Adrenal gland (tissue), 12 donors: ENCODE results near the gene BCOR. TPM values are rescaled to one million over a fixed set of nuclear protein-coding genes. Genes with fewer than 3 reads are reported as not detected.

ENCODE experiments used
- DNase-seq, 7 donors: peaks; one replicate each; pipeline ENCODE4 v3.0.0-alpha.2; 2019 to 2020
- H3K27ac ChIP-seq, 5 donors: fragments of 200-600 bp; sonication (generic) in 4 of 5; 1 replicate in 3 of 5; 2 replicates in 2 of 5; pipeline versions ENCODE4 v1.5.1 to v1.8.0; 2016 to 2020; ENCODE audit warnings: mild to moderate bottlenecking in 1 of 5
- H3K27me3 ChIP-seq: fragments of 200-600 bp; 2 replicates; pipeline ENCODE4 v1.8.0; 2021
- H3K36me3 ChIP-seq, 2 donors: fragments of 200-600 bp; replicated peaks in 1 of 2; 1 replicate in 1 of 2; 2 replicates in 1 of 2; pipeline versions ENCODE4 v1.5.1 to v1.8.0; 2018 to 2022
- H3K4me1 ChIP-seq, 2 donors: fragments of 200-600 bp; replicated peaks in 1 of 2; 1 replicate in 1 of 2; 2 replicates in 1 of 2; pipeline versions ENCODE4 v1.5.1 to v1.8.0; 2018 to 2021
- H3K4me3 ChIP-seq, 4 donors: fragments of 200-600 bp; sonication (generic) in 3 of 4; one replicate each; pipeline ENCODE4 v1.5.1; 2016 to 2018
- H3K9me3 ChIP-seq, 3 donors: fragments of 200-600 bp; sonication (generic) in 1 of 3; replicated peaks in 1 of 3; 1 replicate in 2 of 3; 2 replicates in 1 of 3; pipeline versions ENCODE4 v1.5.1 to v1.8.0; 2016 to 2021
- POLR2A ChIP-seq, 2 donors: fragments of 450-650 bp; IDR thresholded peaks; one replicate each; pipeline ENCODE4 v1.6.1; 2017; ENCODE audit warnings: antibody characterized with exemption in 2 of 2, mild to moderate bottlenecking in 2 of 2, moderate library complexity in 1 of 2
- WGBS, 4 donors: extraction: QIAGEN DNeasy Blood & Tissue Kit in 2 of 4; methylation state at CpG; one replicate each; pipeline versions ENCODE4 v1.1.5 to v1.1.7; 2013 to 2017; 5-methylcytosine and 5-hydroxymethylcytosine counted together
- intact Hi-C, 2 donors: fragments of 100-400 bp; cut with DNase I; formaldehyde crosslinking; loops; one replicate each; pipeline versions ENCODE4 v1.14.1 to v1.15.0; 2022 to 2023
- polyA plus RNA-seq, 3 donors: library from polyadenylated mRNA; stranded (reverse); fragments of 200-250 nt in 2 of 3; fragments of 350-450 nt in 1 of 3; fragmentation: Illumina TruSeq in 1 of 3; extraction: RNeasy Lipid Tissue Mini Kit (QIAGEN cat#74804) in 1 of 3; gene quantifications; one replicate each; pipeline ENCODE4 v1.2.3, GENCODE V29; 2013 to 2014
- total RNA-seq, 9 donors: library from RNA; depleted of rRNA in 4 of 9; stranded (reverse); fragments of >200 nt in 4 of 9; fragments of 120-200 nt in 1 of 9; fragmentation: NEBNext Ultra II Directional in 1 of 9; extraction: Animal tissue kit (Norgen Biotek cat#: 25700) in 1 of 9; gene quantifications; one replicate each; pipeline versions ENCODE4 v1.1.0 to v1.2.4, GENCODE V29; 2013 to 2023
- TF ChIP-seq, protein P1 (sequence below), 6 experiments: fragments of 450-650 bp in 4 of 6; fragments of 200-600 bp in 2 of 6; sonication (generic) in 1 of 6; IDR thresholded peaks; 1 replicate in 5 of 6; 2 replicates in 1 of 6; pipeline versions ENCODE4 v1.5.1 to v1.8.0; 2016 to 2021; ENCODE audit warnings: antibody characterized with exemption in 6 of 6, mild to moderate bottlenecking in 2 of 6, moderate library complexity in 1 of 6
- donor health status: healthy with polysubstance abuse.
- donor health status: Bipolar disorder and iron deficiency.
- donor health status: DM: yes; HTN: yes; CAD: no.
- donor health status: DM: no; HTN: no; CAD: no.
- donor health status: DM: no; HTN: no; CAD: no.
- donor health status: DM: yes; HTN: yes; CAD: no.

BCOR gene
- total and polyA plus RNA-seq, 12 donors: 13.7 to 42.9 (median 29.0) TPM

DNA sequence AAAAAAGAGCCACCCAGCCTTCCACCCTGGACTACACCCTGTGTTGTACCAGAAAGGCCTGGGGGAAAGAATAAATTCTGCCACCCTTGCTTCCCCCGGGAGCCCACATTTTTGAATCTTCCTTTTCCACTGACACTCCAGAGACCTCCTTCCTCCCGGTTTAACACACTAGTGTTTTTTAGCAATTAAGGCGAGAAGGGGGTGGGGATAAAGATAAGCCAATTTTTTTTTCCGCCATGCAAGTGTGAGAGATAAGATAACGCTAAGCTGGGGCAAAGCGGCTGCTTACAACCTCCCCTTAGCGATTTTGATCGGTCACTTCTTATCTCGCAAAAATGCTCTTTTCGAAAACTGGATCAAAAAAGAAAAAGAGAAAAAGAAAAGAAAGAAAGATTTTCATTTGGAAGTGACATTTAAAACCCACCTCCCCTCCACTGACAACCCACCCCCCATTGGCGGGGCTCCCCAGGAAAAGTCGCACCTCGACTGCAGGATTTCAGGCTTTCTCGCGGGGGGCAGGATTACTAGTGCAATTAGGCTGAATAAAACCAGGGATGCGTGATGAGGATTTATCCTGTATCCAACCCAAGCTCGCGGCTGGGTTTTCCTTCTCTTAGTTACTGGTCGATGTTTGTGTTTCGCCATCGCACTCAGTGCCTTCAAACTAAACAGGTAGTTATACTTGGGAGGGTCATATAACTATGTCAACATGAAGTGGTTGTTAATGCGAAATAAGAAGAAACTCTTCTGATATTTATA lies 6.0 kb upstream of the BCOR start:
- TF ChIP-seq, protein P1, sequence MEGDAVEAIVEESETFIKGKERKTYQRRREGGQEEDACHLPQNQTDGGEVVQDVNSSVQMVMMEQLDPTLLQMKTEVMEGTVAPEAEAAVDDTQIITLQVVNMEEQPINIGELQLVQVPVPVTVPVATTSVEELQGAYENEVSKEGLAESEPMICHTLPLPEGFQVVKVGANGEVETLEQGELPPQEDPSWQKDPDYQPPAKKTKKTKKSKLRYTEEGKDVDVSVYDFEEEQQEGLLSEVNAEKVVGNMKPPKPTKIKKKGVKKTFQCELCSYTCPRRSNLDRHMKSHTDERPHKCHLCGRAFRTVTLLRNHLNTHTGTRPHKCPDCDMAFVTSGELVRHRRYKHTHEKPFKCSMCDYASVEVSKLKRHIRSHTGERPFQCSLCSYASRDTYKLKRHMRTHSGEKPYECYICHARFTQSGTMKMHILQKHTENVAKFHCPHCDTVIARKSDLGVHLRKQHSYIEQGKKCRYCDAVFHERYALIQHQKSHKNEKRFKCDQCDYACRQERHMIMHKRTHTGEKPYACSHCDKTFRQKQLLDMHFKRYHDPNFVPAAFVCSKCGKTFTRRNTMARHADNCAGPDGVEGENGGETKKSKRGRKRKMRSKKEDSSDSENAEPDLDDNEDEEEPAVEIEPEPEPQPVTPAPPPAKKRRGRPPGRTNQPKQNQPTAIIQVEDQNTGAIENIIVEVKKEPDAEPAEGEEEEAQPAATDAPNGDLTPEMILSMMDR (IDR thresholded peaks at IDR 0.05): no peak
- TF ChIP-seq POLR2A (IDR thresholded peaks at IDR 0.05): no peak
- peaks cover 40 to 50% of the 10 kb centered on the region in 2 donors for H3K4me1 ChIP-seq
- DNase-seq: no peak
- H3K9me3 ChIP-seq: no peaks in the 10 kb centered on the region
- H3K27me3 ChIP-seq: peaks cover 41% of the 10 kb centered on the region
- no peak overlapping the region for H3K4me3 ChIP-seq
- intact Hi-C loops: loop anchor here in 1 of 2 donors (5.0 kb wide), 1 partner anchor 69 kb away; no protein-coding TSS in a partner anchor
- WGBS, 4 donors: 56 to 95% (median 79%) methylated on average over 22 of the region's 22 CpGs
- H3K27ac ChIP-seq: no peak overlapping the region
- no peaks in the 10 kb centered on the region for H3K36me3 ChIP-seq

DNA sequence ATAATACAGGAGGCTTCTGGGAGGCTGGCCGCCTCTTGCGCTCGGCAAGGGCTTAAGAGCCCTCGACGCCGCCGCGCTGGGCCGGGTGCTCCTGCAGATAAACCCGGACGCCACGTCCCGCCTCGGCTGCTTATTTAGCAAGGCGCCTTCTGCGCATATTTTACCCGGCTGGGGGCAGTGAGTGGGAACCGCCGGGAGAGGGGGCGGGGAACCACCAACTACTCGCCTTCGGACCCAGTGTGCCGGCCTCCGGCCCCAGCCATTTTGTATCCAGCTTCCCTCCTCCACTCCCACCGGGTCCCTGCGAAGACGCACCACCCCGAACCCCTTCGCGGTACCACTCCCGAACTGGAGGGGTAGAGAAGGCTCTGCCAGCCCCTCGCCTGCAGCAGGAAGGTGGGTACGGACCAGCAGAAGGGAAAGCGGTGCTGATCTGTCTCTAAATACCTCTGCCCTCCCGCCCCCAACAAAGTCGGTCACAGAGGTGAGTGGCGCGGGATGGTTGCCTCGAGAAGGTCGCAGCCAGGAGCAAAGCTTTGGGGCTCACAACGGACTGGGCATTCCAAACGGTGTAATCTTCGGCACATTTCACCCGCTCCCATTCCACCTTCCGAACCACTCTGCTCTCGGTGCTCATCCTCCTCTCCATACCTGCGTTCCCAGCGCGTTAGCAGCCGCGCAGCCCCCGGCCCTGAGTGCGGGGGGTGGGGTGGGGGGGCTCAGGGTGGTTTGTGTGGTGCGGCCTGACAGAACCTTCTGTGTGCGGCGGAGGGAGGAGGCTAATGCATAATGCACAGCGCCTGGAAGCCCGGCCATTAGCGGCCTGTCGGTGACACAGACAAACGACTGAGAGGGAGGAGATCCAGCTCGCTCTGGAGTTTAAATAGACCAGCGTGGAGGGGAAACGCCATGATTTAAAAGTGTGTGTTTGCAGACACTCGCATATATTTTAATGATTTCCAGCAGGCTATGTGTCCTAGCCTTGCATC lies 4.9 kb upstream of the BCOR start:
- Histone ChIP-seq H3K27me3 (peaks cover 31% of the 10 kb centered on the region), H3K36me3 (no peaks in the 10 kb centered on the region), H3K4me3 (no peak overlapping the region), H3K27ac (no peak overlapping the region), H3K4me1 (peaks cover 29 to 39% of the 10 kb centered on the region in 2 donors), H3K9me3 (no peaks in the 10 kb centered on the region)
- DNase-seq: no peak
- TF ChIP-seq POLR2A (IDR thresholded peaks at IDR 0.05): no peak
- TF ChIP-seq, protein P1 (IDR thresholded peaks at IDR 0.05): no peak
- intact Hi-C loops: loop anchor here in 1 of 2 donors (5.0 kb wide), 1 partner anchor 70 kb away; no protein-coding TSS in a partner anchor
- 50 to 98% (median 83%) methylated on average over 32 to 65 of the region's 65 CpGs for WGBS, 4 donors

DNA sequence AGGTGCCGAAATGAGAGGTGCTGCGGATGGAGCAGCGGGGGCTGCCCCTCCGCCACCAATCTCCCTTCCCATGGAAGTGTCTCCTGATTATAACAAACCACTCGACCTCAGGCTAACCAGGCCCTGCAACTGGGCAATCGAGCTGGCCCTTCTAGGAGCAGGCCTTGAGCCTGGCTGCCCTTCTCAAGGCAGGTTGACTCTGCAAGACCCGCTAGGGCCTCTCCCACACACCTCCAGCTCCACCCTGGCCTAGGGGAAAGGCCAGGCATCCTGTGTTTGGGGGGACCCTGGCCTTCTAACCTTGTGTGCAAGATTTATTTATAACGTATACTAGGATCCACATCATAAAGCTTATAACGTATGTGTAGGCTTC lies 3.7 kb upstream of the BCOR start:
- no peak for TF ChIP-seq POLR2A (IDR thresholded peaks at IDR 0.05)
- TF ChIP-seq, protein P1 (IDR thresholded peaks at IDR 0.05): no peak
- no peak overlapping the region for H3K27ac ChIP-seq
- no peak overlapping the region for H3K4me3 ChIP-seq
- DNase-seq: no peak
- no peaks in the 10 kb centered on the region for H3K9me3 ChIP-seq
- intact Hi-C loops: loop anchor here in 1 of 2 donors (5.0 kb wide), 1 partner anchor 71 kb away; no protein-coding TSS in a partner anchor
- H3K27me3 ChIP-seq: peaks cover 34% of the 10 kb centered on the region
- H3K4me1 ChIP-seq: peaks cover 20 to 28% of the 10 kb centered on the region in 2 donors
- WGBS, 4 donors: 41 to 94% (median 73%) methylated on average over 8 to 9 of the region's 9 CpGs
- H3K36me3 ChIP-seq: no peaks in the 10 kb centered on the region
